Left hindlimb (tissue), 1 donor: ENCODE data around the gene INIP.
"Not testable (repeated sequence)": the region's sequence is repeated elsewhere in the genome, so short reads cannot be mapped to it uniquely, and the experiment has no call there.

Experiments
- DNase-seq: peaks from one replicate; pipeline ENCODE4 v3.0.0-alpha.2; 2018

The INIP gene

DNA sequence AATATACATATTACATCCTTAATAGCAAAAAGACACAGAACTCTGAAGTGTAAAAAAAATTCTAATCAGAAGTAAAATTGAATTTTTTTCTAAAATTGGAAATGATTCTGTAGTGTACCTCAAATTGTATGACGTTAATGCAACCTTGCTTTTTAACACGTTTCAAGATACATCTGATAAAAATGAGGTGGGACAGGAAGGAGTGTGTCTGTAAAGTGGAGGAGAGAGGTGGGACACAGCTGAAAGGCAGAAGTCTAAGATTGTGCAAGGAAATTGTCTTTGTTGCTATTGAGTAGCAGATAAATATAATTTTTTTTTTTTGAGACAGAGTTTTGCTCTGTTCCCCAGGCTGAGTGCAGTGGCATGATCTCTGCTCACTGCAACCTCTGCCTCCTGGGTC is 17.0 kb upstream of the INIP start:
- DNase-seq: no peak

DNA sequence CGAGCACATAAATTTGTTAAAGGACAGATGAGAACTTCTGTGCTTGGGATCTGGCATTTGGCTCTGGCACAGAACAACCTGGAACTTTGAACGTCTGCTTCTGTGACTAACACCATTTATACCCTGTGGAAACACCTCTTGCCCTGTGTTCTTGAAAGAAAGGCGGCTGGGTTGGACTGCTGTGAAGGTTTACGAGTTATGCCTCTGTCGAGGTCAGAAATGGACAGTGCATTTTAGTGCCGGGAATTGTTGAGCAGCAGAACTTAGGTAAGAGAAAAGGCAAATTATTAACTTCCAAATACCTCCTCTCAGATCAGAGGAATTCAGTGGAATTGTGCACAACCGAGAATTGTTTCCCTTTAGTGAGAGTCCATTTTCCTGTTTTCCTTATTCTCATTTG is 14.1 kb upstream of the INIP start:
- DNase-seq: no peak

DNA sequence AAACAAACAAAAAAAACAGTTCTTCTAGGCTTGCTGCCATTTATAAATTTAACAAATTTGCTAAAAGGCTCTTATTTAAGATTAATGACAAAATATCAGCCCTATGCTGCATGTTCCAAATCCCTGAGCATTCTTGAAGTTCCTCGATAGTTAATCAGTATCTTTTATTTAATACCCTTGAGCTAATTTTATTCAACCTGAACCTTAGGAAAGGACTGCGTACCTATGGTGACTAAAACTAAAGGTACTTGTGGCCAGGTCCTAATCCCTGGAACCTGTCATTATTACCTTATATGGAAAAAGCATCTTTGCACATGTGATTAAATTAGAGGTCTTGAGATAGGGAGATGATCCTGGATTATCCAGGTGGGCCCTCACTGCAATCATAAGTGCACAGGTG is 10.5 kb upstream of the INIP start:
- DNase-seq: no peak

DNA sequence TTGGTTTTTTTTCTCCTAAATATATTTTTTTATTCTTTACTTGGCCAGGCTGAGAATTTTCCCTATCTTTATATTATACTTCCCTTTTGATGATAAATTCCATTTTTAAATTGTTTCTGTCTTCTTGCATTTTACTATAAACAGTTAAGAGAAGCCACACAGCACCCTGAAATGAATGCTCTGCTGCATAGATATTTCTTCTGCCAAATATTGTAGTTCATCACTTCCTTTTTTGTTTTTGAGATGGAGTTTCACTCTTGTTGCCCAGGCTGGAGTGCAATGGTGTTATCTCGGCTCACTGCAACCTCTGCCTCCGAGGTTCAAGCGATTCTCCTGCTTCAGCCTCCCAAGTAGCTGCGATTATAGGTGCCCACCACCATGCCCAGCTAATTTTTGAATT is 8.5 kb upstream of the INIP start:
- no peak for DNase-seq

DNA sequence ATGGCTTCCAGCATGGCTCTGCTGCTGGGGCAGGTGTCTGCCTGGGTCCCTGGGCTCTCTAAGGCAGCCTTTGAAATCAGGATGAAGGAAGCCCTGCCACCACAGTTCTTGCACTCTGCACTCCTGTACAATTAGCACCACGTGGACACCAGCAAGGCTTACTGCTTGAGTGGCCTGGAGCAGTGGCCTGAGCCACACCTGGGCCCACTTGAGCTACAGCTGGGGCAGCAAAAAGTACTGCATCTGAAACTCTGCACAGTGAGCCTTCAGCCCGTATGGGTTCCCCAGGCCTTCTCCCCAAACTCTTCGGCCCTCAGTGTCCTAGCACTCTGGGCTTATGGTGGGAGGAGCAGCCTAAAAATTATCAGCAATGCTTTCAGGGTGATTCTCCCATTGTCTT is 8.0 kb upstream of the INIP start:
- DNase-seq: no peak

DNA sequence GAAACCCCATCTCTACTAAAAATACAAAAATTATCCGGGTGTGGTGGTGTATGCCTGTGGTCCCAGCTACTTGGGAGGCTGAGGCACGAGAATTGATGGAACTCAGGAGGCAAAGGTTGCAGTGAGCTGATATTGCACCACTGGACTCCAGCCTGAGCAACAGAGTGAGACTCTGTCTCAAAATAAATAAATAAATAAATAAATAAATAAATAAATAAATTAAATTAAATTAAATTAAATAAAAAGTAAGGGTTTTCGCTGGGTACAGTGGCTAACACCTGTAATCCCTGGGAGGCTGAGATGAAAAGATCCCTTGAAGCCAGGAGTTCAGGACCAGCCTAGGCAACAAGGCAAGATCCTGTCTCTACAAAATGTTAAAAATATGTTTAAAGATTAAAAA is 4.8 kb upstream of the INIP start:
- DNase-seq: not testable (repeated sequence)

DNA sequence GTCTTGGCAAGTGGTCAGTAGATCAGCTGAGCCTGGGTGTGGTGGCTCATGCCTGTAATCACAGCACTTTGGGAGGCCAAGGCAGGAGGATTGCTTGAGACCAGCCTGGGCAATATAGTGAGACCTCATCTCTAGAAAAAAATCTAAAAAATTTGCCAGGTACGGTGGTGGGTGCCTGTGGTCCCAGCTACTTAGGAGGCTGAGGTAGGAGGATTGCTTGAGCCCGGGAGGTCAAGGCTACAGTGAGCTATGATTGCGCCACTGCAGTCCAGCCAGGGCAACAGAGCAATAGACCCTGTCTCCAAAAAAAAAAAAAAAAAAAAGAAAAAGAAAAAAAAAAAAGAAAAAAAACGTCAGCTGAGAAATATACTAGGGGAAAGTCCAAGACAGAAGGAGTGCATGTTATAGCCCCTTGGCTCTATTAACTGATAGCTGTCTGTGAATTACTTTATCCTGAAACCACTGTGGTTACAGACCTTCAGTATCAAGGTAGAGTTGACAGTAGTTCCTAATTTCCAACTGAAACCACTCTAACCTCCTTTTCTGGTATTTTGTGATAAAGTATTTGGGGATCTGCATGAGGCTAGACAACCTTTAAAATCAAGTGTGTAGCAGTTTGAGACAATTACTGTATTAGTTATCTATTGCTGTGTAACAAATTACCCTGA is 2.3 kb upstream of the INIP start:
- DNase-seq: no peak

DNA sequence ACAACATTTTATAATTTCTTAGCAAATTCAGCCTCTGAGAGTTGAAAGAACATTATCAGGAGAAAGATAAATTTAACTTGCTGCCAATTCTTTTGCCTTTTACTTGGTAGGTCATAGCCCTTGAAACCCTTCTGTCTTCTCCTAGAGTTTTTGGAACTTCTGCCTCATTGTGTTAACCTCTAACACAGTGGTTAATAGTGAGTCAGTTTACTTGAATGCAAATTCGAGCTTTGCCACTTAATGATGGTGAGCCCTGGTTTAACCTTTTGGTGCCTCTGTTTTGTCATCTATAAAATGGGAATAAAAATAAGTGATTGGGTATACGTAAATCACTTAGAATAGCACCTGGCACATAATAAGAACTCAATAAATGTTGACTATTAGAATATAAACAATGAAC is 1.8 kb upstream of the INIP start:
- DNase-seq: no peak

DNA sequence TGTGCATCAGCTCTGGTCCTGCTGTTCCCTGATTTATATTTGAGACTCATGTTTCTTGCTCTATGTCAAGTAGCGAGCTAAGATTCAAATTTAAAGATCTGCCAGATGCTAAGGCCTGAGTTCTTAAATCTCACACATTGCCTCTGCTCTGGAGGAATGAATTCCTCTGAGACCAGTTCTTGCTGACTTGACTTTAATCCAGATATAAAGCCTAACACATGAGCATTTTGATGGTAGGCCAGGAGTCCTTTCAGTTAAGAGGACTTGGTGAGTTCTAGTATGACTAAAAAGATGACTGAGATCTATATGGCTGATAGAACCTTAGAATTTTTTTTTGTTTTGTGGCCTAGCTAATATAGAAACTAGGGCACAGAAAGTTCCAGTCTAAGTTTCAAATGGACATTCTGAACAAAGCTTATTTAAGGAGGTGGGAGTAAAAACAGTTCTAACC is 1.3 kb upstream of the INIP start:
- DNase-seq: no peak

DNA sequence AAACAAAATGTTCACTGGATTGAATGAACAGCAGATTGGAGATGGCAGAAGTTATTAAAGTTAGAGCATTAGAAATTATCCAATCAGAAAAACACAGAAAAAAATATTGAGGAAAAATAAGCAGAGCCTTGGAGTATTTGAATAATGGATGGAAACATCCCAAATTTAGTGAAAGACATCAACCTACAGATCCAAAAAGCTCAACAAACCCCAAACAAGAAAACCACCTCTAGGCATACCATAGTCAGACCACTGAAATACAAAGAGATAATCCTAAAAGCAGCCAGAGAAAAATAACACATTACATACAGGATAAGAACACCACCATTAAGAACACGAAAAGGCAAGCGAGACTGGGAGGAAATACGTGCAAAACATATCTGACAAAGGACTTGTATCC is 5.2 kb downstream of the INIP start:
- no peak for DNase-seq

DNA sequence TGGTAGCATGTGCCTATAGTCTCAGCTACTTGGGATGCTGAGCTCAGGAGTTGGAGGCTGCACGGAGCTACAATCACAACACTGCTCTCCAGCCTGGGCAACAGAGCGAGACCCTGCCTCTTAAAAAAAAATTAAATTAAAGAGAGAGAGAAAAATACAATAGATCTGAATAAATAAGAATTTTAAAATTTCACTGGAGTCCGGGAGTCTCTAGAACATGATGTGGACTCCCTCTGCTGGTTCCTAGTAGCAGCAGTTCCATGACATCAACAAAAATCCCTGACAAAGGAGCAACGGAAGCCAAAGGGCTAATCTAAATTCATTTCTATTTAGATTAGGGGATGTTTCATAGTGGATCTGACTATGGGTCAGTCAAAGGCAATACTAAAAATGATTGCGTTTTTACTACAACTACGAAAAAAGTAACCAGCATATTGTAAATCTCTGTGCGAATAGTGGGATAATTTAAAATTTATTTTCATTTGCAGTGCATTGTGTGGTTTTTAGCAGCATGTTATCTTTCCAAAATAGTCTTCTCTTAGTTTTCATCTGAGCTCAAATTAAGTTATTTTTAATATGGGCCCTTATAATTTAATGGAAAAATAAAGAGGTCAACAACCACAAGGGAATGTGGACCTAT is 6.7 kb downstream of the INIP start:
- DNase-seq: no peak

DNA sequence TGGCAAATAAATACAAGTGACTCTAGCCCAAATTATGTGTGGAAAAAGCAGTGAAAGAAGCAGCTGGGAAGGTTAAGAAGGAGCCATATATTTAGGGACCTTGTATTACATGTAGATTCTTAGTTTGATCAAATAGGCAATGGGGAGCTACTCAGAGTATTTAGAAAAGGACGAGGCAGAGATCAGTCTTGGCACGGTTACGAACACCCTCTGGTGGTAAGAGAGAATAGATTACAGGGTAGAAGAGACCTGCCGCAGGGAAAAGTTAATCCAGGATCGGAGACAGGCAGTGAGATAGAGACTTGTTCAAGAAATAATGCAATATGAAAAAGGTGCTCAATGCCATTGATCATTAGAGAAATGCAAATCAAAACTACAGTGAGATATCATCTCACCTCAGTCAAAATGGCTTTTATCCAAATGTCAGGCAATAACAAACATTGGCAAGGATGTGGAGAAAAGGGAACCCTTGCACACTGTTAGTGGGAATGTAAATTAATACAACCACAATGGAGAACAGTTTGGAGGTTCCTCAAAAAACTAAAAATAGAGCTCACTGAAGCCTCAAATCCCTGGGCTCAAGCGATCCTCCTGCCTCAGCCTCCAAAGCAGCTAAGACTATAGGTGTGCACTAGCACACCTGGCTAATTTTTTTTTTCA is 12.0 kb downstream of the INIP start:
- DNase-seq: no peak

DNA sequence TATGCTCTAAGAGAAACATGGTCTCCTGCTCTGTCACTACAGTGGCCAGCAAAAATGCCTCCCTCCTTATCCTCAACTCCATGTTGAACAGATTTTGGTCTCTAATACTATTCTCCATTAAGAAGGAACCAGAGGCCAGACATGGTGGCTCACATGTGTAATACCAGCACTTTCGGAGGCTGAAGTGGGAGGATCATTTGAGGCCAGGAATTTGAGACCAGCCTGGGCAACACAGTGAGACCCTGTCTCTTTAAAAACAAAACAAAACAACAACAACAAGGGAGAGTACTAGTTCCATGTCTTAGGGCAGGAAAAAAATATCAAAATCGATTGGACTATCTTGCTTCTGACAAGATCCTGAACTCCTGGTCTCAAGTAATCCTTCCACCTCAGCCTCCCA is 14.6 kb downstream of the INIP start:
- no peak for DNase-seq

DNA sequence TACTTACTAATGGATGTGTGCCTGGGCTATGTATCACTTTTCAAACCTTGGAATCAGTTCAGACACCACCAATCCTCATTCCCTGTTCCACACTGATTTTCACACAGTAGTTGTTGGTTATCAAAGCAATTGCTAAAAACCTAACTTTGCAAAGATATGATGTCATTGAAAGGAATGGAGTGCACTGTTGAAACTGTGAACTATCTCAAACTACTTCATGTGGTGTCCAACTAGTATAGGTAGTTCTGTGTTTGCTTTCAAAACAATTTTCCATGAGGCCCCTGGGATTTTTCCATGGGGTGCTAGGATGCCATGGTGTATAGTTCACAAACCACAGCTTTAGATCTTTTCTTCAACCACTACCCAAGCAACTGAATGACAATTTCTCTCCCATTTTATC is 17.8 kb downstream of the INIP start:
- DNase-seq: no peak

DNA sequence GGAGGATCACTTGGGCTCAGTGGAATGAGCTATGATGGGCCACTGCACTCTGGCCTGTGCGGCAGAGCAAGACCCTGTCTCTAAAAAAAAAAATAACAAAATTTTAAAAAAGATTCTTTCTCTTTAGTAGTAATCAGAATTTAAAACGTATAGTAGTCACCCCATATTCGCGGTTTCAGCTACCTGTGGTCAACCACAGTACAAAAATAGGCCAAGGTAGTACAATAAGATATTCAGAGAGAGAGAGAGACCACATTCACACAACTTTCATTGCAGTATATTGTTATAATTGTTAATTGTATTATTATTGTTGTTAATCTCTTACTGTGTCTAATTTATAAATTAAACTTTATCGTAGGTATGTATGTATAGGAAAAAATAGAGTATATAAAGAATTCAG is 18.7 kb downstream of the INIP start:
- DNase-seq: no peak

DNA sequence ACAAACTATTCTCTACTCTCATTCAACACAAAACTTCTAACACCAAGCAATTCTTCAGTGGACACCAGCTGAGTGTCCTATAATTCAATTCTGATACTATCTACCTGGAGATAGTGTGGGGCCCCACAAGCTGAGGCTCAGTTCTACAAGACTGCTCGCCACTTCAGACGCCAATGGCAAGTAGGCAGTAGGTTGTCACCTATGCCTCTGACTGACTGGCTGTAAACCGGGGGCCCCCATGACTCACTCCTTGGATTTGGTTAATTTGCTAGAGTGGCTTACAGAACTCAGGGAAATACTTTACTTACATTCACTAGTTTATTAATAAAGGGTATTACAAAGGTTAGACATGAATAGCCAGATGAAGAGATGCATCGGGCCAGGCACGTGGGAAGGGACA is 21.5 kb downstream of the INIP start:
- DNase-seq: no peak

DNA sequence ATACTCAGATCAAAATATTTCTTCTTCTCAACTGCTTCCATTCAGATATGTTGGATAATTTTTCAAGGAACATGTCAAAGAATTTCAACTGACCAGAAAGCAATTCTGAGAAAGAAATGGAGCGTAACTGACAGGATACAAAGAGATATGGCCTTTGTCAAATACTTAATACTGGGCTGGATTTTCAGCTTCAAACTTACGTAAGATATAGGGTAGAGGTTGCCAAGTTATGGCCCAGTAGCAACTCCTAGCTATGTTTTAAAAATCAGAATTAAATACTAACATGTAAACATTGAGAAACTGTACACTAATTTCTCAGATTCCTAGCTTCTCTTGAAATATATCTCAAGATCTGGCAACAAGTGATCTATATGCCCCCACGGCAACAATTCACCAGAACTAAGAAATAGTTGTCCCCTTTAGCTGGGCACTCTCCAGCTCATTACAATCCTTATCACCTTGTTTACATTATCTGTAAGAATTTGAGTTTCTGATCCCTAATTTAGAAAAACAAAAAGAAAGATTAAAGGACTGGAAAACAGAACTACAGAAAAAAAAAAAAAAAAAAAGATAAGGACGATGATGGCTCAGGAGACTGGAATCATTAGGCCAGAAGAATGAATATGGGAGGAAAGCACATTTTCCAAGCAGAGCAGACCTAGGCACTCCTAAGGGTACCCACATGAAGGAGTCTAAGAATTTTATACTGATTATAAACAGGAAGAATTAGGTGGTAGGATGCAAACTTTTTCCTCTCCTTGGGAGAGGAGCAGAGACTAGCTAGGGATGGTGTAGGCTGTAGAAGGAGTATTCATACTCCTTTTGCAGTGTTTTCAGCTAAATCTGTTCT is 23.0 kb downstream of the INIP start:
- DNase-seq: no peak

DNA sequence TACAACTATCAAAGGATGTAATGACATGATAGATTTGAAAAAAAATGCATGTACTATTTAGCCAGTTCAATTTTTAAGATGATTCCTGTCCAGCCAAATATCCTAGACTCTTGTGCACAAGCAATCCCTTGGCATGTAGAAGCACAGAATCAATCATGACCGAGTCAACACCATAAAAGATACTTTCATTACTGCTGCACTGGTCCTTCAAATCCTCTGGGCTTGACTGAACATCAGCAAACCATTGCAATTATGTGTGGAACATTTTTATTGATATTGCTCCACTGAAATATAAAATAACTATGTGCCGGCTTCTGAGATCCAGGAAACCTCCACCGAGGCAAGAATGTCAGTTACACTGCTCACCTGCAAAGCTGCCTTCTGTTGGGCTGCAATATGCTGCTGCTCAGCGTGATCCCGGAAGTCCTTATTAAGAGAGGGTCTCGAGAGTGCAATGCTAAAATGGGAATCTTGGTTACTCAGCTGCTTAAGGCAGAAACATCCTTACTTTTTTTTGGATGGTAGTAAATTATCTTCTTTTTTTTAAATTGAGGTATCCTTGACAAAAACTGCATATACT is 28.7 kb downstream of the INIP start:
- DNase-seq: no peak

DNA sequence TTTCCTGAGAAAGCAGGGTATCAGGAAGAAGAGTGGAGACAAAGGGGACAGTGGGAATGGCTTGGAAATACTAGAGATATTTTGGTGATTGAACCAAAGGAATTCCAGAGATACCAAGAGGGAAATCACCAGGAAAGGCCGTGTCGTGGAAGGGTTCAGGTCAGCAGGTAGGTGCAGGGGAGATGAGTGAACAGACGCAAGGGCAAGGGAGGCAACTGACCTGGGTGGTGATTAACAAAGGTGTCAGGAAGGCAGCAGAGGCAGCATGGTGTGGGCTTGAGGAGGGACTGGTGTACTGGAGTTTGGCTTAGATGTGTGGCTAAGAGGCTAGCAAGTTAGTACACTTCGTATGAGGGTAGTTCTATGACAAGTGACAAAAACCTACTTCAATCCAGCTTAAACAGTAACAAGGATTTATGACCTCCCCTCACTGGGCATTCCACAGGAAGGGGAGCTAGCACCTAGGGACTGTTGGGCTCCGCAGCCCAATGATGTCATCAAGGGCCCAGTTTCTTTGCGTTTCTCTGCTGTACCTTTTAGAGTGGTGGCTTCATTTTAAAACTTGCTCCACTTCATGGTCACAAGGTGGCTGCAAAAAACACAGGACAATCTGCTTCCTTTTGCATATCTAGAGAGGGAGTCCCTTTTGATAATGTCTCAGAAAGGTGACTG is 37.0 kb downstream of the INIP start:
- DNase-seq: no peak

DNA sequence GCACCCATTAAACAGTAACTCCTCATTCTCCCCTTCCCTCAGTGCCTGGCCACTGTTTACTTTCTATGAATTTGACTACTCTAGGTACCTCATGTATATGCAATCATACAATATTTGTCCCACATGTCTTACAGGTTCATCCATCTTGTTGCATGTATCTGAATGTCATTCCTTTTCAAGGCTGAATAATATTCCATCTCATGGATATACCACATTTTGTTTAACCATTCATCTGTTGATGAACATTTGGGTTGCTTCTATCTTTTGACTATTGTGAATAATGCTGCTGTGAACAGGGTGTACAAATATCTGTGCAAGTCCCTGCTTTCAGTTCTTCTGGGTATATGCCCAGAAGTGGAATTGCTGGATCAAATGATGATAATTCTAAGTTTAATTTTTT is 40.9 kb downstream of the INIP start:
- DNase-seq: no peak

DNA sequence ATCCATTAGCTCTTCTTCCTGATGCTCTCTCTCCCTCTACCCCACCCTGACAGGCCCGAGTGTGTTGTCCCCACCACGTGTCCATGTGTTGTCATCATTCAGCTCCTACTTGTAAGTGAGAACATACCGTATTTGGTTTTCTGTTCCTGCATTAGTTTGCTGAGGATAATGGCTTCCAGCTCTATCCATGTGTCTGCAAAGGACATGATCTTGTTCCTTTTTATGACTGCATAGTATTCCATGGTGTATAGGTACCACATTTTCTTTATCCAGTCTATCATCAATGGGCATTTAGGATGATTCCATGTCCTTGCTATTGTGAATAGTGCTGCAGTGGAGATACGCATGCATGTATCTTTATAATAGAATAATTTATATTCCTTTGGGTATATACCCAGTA is 44.7 kb downstream of the INIP start:
- not testable (repeated sequence) for DNase-seq

DNA sequence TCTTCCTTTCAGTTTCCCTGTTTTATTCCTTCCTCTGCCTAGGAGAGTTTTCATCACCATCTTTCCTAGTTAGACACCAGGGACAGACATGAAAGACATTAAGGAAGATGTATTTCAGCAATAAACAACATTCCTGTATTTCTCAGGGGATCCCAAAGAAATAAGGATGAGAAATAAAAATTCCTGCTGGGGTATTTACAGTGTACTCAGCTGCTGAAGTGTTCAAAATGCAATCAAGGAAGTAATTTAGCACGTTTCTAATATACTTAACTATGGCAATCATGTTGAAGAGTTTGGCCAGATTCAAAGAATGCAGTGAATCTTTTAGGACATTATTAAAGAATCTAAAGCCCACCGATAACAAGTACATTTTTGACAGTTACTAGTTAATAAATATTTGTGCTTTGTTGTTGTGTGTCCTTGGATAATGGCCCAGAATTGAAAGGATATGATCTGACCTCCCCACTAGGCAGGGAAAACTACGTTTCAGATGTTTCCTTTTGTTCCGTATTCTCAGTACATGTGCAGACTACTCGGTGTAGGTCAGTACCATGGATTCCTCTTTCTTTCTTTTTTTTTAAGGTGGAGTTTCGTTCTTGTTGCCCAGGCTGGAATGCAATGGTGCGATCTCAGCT is 46.8 kb downstream of the INIP start:
- DNase-seq: no peak
